ENCODE measurements around the gene NELL1. TPM values are rescaled to one million over a fixed set of nuclear protein-coding genes. Genes with fewer than 3 reads are reported as not detected.

The NELL1 gene
- total RNA-seq, 1 experiment from 2014 or later = 0.22 TPM

DNA sequence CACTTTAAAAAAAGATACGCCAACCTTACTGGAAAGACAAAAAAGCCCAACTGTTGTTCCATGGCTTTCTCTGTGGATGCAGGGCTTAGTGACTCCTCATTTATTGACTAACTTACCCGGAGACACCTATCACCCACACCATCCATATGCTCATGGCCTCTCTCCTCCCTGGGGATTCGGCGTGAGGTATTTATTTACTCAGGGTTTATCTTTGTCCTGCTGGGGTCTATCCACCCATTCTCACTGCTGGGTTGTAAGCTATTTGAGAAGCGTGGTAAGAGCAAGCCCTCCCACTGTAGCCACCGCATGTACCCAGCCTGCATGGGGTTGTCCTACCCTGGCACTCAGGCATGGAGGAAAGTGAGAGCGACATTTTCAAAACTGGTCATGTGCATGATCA lies 93.6 kb downstream of the NELL1 start:
- H3K9me3 ChIP-seq (ENCODE audit: control insufficient read depth, low read depth, low read length) = no peaks in the 10 kb centered on the region
- H3K4me2 ChIP-seq (ENCODE audit: insufficient read depth, insufficient read length, low read length) = no peak overlapping the region
- H3K18ac ChIP-seq (ENCODE audit: insufficient read length, low read depth, low read length) = no peak overlapping the region
- no peak overlapping the region for H2AFZ ChIP-seq (ENCODE audit: low read length)
- no peak for TF ChIP-seq CTCF (conservative IDR thresholded peaks at IDR 0.05)
- Mint-ChIP-seq H3K9me3 (no peaks in the 10 kb centered on the region; a peak in 1 of 5 replicates), H3K27ac (peak overlapping the region in 1 of 3 experiments; percentile 84; a peak in 3 of 7 replicates), H3K4me3 (no peak overlapping the region), H3K4me1 (peaks cover 3 to 4% of the 10 kb centered on the region in 2 experiments), H3K27me3 (ENCODE audit: low read depth) (no peaks in the 10 kb centered on the region), H3K36me3 (ENCODE audit: insufficient read depth in 1 of 3, low read depth in 3 of 3) (no peaks in the 10 kb centered on the region; a peak in 2 of 7 replicates)
- no peak overlapping the region for H3K9ac ChIP-seq (ENCODE audit: extremely low read depth, insufficient read length, low read length)
- H3T11ph ChIP-seq (ENCODE audit: low read length) = no peak overlapping the region
- H3K23ac ChIP-seq (ENCODE audit: insufficient read length, low read depth, low read length) = no peak overlapping the region
- no peak overlapping the region for H3K56ac ChIP-seq (ENCODE audit: insufficient read length, low read depth, low read length)
- no peaks in the 10 kb centered on the region for H3K4me1 ChIP-seq (ENCODE audit: insufficient read depth, low read length)
- H4K8ac ChIP-seq (replicated peaks; ENCODE audit: insufficient read length, low read depth, low read length) = no peak overlapping the region
- H2BK20ac ChIP-seq (ENCODE audit: low read depth, low read length, poor library complexity, severe bottlenecking) = no peak overlapping the region
- no peaks in the 10 kb centered on the region for H4K20me1 ChIP-seq (ENCODE audit: control insufficient read depth, insufficient read depth, insufficient read length)
- H4K5ac ChIP-seq (ENCODE audit: insufficient read length, low read depth, low read length) = no peak overlapping the region
- H2BK120ac ChIP-seq (ENCODE audit: low read depth, low read length, poor library complexity, severe bottlenecking) = no peak overlapping the region
- H3K79me1 ChIP-seq (ENCODE audit: insufficient read depth, low read depth, low read length, poor library complexity, severe bottlenecking) = no peaks in the 10 kb centered on the region
- no peak overlapping the region for H2BK5ac ChIP-seq (ENCODE audit: insufficient read length, low read length)
- no peak overlapping the region for H4K91ac ChIP-seq (ENCODE audit: insufficient read length, low read depth, low read length)
- no peaks in the 10 kb centered on the region for H3K27me3 ChIP-seq (ENCODE audit: insufficient read depth, low read length)
- no peak overlapping the region for H3K27ac ChIP-seq (ENCODE audit: insufficient read length, low read depth, low read length)
- no peak overlapping the region for H3K4ac ChIP-seq (ENCODE audit: low read depth, low read length)
- WGBS (ENCODE audit: extremely low coverage, insufficient read length, low lambda C conversion rate) = no CpG with 5 or more reads among the region's 7 CpGs
- H2BK15ac ChIP-seq (ENCODE audit: low read depth, low read length) = no peak overlapping the region
- no peak overlapping the region for H3K14ac ChIP-seq (ENCODE audit: insufficient read depth, low read length)
- H3K23me2 ChIP-seq (ENCODE audit: insufficient read length, low read depth, low read length, poor library complexity, severe bottlenecking) = no peaks in the 10 kb centered on the region
- no peaks in the 10 kb centered on the region for H3K79me2 ChIP-seq (ENCODE audit: insufficient read depth, low read length)
- no peak overlapping the region for H2BK12ac ChIP-seq (ENCODE audit: insufficient read length, low read depth, low read length)
- DNase-seq = no peak
- no peak overlapping the region for H2AK5ac ChIP-seq (ENCODE audit: insufficient read length, low read length)

All from H9 (cell line).